WERI-Rb-1 (cell line): ENCODE results near the gene PCID2.

Source experiments
- DNase-seq: peaks from one replicate; pipeline ENCODE4 v3.0.0-alpha.2; 2020
- H3K27ac ChIP-seq: fragments of 250-450 bp; sonication (Bioruptor Pico); 2 replicates; pipeline ENCODE4 v1.5.1; 2020; ENCODE audit warnings: mild to moderate bottlenecking, moderate library complexity
- H3K27me3 ChIP-seq: fragments of 250-450 bp; sonication (Bioruptor Pico); 2 replicates; pipeline ENCODE4 v1.5.1; 2021; ENCODE audit warnings: mild to moderate bottlenecking, low read depth, moderate library complexity; ENCODE audit not compliant: insufficient read depth, severe bottlenecking
- H3K36me3 ChIP-seq: fragments of 250-450 bp; sonication (Bioruptor Pico); 2 replicates; pipeline ENCODE4 v1.5.1; 2020; ENCODE audit warnings: mild to moderate bottlenecking, moderate library complexity
- H3K4me3 ChIP-seq: 2 replicates; pipeline ENCODE4 v1.5.1; 2011; ENCODE audit warnings: low read depth, mild to moderate bottlenecking, control low read depth, low read length
- H3K9me3 ChIP-seq: fragments of 250-450 bp; sonication (Bioruptor Pico); 2 replicates; pipeline ENCODE4 v1.5.1; 2021; ENCODE audit warnings: mild to moderate bottlenecking, moderate library complexity; ENCODE audit not compliant: severe bottlenecking
- TF ChIP-seq, protein P1 (sequence below): IDR thresholded peaks from 2 replicates; pipeline ENCODE4 v1.5.1; 2011; ENCODE audit warnings: low read depth, mild to moderate bottlenecking, control low read depth, inconsistent platforms, low read length

The PCID2 gene

GRCh38 chr13:113155201-113155600 lies 53.3 kb downstream of the PCID2 start:
- H3K4me3 ChIP-seq, result no peak overlapping the region
- no peaks in the 10 kb centered on the region for H3K27me3 ChIP-seq
- no peak for DNase-seq
- H3K36me3 ChIP-seq, result no peaks in the 10 kb centered on the region; the same call in 1 of the 2 replicates
- no peak overlapping the region for H3K27ac ChIP-seq
- TF ChIP-seq, protein P1, sequence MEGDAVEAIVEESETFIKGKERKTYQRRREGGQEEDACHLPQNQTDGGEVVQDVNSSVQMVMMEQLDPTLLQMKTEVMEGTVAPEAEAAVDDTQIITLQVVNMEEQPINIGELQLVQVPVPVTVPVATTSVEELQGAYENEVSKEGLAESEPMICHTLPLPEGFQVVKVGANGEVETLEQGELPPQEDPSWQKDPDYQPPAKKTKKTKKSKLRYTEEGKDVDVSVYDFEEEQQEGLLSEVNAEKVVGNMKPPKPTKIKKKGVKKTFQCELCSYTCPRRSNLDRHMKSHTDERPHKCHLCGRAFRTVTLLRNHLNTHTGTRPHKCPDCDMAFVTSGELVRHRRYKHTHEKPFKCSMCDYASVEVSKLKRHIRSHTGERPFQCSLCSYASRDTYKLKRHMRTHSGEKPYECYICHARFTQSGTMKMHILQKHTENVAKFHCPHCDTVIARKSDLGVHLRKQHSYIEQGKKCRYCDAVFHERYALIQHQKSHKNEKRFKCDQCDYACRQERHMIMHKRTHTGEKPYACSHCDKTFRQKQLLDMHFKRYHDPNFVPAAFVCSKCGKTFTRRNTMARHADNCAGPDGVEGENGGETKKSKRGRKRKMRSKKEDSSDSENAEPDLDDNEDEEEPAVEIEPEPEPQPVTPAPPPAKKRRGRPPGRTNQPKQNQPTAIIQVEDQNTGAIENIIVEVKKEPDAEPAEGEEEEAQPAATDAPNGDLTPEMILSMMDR, result 0 out of 2 replicates have a peak, but pooled peaks have one; percentile 1
- peaks cover 4% of the 10 kb centered on the region for H3K9me3 ChIP-seq

- H3K9me3 ChIP-seq, result peaks cover 4% of the 10 kb centered on the region
- peak overlapping the region; percentile 45 for H3K27ac ChIP-seq
- H3K36me3 ChIP-seq, result no peaks in the 10 kb centered on the region
- TF ChIP-seq, protein P1, result no peak
- H3K4me3 ChIP-seq, result peak overlapping the region; percentile 42
- peak; percentile 64 for DNase-seq
- H3K27me3 ChIP-seq, result no peaks in the 10 kb centered on the region
These were observed 54.4 kb downstream of the PCID2 start for GRCh38 chr13:113153810-113154748.

DNA sequence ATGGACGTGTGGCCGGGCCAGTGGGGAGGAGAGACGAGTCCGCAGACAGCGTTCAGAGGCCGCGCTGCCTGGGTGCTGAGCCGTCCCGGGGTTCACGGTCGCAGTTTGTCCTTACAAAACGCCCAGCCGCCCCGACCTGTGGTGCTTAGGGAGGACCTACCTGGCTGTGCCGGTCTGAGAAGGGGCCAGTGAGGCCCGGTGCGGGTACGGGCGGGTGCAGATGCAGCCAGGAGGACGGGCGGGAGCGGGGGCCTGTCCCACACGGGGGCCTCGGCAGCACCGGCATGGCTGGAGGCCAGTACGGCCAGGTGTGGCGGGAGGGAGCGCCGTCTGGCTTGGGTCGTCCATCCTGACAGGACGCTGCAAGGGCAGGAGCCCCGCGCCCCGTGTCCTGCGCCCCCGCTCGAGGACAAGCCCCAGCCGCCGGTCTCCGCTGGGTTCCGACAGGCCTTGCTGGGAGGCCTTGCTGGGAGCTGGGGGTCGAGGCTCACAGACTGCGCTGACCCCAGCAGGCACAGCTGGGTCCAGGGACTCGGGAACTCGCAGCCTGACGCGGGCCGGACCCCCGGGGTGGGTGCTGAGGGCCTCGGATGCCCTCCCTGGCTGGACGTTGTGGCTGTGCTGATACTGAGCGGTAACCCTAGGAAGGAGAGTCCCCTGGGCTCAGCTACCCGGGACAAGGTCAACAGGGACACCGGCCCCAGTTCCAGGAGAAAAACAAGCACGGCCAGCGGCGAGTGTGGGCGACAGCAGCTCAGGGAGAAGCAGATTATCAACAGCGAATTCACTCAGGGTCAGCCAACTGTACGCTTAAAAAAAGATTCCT lies 55.3 kb downstream of the PCID2 start:
- H3K36me3 ChIP-seq, result no peaks in the 10 kb centered on the region
- peak; percentile 58 for DNase-seq
- H3K27me3 ChIP-seq, result no peaks in the 10 kb centered on the region
- peaks cover 4% of the 10 kb centered on the region for H3K9me3 ChIP-seq
- TF ChIP-seq, protein P1, result 0 out of 2 replicates have a peak, but pooled peaks have one; percentile 2
- H3K4me3 ChIP-seq, result peak overlapping the region; percentile 42
- H3K27ac ChIP-seq, result peak overlapping the region; percentile 45

DNA sequence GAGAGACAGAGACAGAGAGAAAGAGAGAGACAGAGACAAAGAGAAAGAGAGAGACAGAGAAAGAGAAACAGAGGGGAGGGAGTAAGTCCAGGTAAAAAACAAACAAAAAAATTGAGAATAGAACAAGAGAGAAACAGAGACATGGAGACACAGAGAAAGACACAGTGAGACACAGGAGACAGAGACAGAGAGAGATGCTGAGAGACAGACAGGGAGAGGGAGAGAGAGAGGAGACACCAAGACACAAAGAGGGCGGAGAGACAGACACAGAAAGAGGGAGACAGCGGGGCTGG lies 55.8 kb downstream of the PCID2 start:
- Histone ChIP-seq H3K4me3 (peak overlapping the region; percentile 42), H3K9me3 (peaks cover 4% of the 10 kb centered on the region), H3K27ac (peak overlapping the region; percentile 45), H3K36me3 (no peaks in the 10 kb centered on the region), H3K27me3 (no peaks in the 10 kb centered on the region)
- no peak for DNase-seq
- TF ChIP-seq, protein P1, result no peak

GRCh38 chr13:113151745-113152690 lies 56.5 kb downstream of the PCID2 start:
- Histone ChIP-seq H3K36me3 (no peaks in the 10 kb centered on the region), H3K4me3 (no peak overlapping the region), H3K27me3 (no peaks in the 10 kb centered on the region), H3K9me3 (peaks cover 4% of the 10 kb centered on the region), H3K27ac (no peak overlapping the region)
- TF ChIP-seq, protein P1, result no peak
- DNase-seq, result peak; percentile 8
